ENCODE data around the gene HCN2.
A peak's percentile ranks its signal among the peaks of the same experiment; 100 is the strongest.
"Not testable (repeated sequence)": the region's sequence is repeated elsewhere in the genome, so short reads cannot be mapped to it uniquely, and the experiment has no call there.

HCN2 gene

GRCh38 chr19:572140-572742 is 17.4 kb upstream of the HCN2 start, which contains the start of gene BSG:
TSS of gene BSG (plus strand) at chr19:572596. CDS start at chr19:572635, 39 bp downstream.
- peak; percentile 59 to 70 for DNase-seq

GRCh38 chr19:572743-573518 is 16.8 kb upstream of the HCN2 start:
- no peak for DNase-seq

- DNase-seq, result no peak
These were observed 16.2 kb upstream of the HCN2 start for GRCh38 chr19:573519-573825.

DNA sequence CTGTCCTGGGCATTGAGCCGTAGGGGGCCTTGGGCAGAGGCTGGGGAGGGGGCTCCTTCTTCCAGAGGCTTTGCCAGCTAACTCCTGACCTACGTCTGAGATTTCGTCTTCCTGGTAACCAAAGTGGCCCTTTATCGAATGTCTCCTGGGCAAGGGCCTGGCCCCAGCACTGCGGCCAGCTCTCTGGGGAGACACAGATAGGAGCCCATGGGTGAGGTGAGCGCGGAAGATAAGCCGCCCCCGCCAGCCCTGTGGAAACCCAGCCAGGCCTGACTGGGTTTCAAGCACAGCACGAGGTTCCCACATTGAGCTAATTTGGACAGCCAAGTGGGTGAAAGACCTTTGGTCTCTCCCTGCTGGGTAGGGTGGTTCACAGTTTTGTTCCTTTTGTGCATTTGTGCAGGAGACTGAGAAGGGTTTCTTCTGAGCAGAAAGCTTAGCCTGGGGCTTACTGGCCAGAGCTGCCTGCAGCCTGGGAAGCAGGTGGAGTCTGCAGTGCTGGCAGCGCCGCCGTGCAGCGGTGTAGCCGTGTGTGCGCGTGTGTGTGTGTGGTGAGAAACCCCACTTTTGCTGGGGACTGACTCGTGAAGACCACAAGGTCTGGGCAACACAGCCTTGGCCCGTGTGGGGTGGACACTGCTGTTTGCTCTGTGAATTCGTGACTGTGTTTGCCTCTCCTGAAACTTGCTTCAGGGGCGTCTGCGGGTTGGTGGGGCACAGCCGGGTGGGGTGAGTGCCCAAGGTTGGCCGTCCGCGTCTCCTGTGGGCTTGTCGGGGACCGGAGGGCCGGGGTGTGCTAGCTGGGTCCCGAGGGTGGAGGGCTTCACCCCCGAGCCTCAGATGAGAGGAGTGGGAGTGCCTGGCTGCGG is 14.8 kb upstream of the HCN2 start:
- no peak for DNase-seq

DNA sequence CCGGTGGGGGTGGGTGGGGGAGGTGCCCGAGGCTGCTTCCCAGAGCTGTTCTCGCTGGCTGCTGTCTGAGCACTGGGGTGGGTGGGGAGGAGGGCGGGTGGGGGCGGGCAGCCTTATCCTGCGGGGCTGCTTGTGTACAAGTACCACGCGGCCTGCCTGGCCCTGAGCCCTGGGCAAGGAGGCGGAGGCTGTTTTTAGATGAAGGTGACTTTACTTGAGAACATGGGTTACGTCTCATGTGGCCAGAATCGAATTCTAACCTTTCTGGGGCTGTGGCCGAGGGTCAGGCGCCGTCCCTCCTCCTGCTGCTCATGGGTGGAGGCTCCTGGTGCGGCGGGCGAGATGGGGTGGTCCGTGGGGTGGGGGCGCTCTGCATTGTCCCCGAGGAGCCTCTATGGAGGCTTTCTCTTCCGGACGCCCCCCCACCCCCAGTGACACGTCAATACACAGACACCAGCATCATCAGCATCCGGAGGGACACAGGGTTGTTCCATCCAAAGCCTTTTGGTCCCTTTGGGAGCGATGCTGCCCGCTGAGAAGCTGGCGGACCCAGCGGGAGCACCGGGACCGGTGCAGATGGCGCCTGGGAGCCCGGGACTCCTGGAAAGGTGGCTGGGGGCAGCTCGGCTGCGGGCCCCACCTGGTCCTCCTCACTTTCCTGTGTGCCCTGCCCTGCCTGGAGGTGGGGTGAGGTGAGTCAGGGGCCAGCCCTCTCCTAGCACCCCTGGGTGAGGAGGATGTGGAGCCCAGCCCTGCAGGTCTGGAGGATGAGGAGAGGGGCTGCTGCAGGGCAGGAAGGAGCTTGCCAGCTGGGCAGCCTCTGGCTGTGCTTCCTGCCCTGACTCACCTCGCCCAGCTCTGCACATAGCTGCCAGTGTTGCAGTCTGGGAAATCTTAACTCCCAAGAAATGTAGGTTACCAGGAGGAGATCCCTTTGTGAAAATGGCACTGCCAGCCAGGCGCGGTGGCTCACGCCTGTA is 13.9 kb upstream of the HCN2 start:
- DNase-seq, result no peak

- no peak for DNase-seq
These were observed 12.8 kb upstream of the HCN2 start for GRCh38 chr19:576768-577438.

DNA sequence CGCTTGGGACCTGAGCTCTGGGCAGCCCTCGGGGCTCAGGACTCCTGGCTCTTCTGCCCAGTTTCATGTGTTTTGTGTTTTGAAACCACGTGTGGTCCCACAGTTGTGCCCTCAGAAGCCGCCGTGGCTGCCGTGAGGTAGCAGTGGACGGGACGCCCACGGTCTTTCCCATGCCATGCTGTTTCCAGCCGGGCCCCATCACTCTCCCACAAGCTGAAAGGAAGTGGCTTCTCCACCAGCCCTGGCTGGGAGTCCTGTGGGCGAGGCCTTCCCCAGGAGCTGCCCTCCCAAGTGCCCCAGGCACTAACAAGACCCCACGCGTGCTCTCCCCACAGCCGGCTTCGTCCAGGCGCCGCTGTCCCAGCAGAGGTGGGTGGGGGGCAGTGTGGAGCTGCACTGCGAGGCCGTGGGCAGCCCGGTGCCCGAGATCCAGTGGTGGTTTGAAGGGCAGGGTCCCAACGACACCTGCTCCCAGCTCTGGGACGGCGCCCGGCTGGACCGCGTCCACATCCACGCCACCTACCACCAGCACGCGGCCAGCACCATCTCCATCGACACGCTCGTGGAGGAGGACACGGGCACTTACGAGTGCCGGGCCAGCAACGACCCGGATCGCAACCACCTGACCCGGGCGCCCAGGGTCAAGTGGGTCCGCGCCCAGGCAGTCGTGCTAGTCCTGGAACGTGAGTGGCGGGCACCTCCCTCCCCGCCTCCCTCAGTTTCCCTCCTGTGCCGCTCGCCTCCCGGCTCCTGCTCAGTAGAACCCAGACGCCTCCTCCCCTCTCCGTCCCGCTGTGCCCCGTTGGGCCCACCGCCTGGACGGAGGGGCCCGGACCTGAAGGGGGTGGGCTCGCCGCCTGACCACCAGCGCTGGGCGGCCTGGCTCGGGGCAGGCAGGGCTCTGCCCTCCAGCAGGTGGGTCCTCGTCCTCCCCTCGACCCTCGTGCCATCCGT is 12.0 kb upstream of the HCN2 start:
- no peak for DNase-seq

- no peak for DNase-seq
These were observed 10.4 kb upstream of the HCN2 start for GRCh38 chr19:579111-579841.

DNA sequence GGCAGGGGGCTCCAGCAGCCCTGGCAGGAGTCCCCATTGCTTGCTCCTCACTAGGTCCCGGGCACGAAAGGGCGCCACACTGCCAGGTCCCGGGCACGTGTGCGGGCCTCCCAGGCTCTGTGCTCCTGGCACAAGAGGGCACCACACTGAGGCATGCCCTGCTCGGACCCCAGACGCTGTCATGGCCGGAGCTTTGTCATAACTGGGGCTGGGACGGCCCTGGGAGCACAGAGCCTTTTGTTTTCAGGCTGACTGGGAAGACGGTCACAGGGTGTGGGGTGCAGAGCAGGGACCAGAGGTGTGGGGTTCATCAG is 9.9 kb upstream of the HCN2 start:
- DNase-seq, result no peak

GRCh38 chr19:580274-580835 is 9.3 kb upstream of the HCN2 start:
- DNase-seq, result no peak

- no peak for DNase-seq
These were observed 8.1 kb upstream of the HCN2 start for GRCh38 chr19:581399-582111.

DNA sequence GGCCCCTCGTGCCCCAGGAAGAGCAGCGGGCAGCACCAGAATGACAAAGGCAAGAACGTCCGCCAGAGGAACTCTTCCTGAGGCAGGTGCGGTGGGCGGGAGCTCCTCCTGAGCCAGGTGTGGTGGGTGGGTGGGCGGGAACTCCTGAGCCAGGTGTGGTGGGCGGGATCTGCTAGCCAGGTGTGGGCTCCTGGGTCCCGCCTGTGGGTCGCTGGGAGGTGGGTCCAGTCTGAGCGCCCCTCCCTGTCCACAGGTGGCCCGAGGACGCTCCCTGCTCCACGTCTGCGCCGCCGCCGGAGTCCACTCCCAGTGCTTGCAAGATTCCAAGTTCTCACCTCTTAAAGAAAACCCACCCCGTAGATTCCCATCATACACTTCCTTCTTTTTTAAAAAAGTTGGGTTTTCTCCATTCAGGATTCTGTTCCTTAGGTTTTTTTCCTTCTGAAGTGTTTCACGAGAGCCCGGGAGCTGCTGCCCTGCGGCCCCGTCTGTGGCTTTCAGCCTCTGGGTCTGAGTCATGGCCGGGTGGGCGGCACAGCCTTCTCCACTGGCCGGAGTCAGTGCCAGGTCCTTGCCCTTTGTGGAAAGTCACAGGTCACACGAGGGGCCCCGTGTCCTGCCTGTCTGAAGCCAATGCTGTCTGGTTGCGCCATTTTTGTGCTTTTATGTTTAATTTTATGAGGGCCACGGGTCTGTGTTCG is 7.0 kb upstream of the HCN2 start:
- no peak for DNase-seq

GRCh38 chr19:583198-583967 is 6.3 kb upstream of the HCN2 start:
- no peak for DNase-seq

- no peak for DNase-seq
These were observed 5.8 kb upstream of the HCN2 start for GRCh38 chr19:583968-584239.

DNA sequence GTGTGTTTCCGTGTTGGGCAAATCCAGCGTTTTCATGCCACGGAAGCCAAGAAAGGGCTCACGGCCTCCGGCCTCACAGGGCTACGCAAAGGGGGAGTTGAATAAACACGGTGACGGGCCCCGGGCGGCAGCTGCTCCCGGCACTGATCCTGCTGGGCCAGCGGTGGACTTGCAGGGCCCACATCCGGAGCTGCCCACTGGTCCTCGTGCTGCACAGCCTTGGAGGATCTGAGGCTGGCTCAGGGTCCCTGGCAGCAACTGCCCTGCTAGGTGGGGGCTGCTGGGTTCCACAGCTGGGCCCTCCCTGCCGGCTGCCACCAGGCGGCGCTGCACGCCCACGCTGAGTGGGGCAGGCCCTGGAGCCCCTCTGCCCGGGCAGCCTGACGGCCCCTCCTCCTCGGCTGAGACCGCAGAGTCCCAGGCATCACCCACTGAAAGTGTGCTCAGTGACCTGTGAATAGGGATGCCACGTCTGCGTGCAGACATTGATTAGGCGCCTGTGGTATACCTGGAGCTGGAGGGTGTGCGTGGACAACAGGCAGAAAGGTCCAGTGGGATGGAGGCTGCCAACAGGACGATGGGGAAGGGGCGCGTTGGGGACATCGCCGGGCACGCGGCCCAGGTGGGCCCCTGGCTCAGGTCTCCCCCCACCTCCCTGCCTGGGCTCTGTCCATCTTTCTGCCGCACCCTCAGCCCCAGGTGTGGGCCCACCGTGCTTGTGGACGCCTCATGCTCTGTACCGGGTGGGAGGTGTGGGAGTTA is 5.3 kb upstream of the HCN2 start:
- no peak for DNase-seq

DNA sequence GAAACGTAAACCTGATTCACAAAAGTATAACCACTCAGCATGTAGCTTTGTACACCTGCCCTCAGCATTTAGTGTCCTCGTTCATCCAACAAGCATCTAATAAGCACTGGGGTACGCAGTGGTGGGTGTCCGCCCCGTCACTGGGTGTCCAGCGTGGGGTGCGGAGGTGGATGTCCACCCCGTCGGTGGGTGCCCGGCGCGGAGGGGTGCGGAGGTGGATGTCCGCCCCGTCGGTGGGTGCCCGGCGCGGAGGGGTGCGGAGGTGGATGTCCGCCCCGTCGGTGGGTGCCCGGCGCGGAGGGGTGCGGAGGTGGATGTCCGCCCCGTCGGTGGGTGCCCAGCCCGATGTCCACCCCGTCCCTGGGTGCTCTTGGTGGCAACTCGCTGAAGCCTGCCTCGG is 4.5 kb upstream of the HCN2 start:
- not testable (repeated sequence) for DNase-seq

- no peak for DNase-seq
These were observed 4.0 kb upstream of the HCN2 start for GRCh38 chr19:585551-586110.

Measured in cerebellar nuclear complex (tissue), 1 donor.